HG03066 (cell line): ENCODE data around the gene CCDC71L.
"Not testable (repeated sequence)": the region's sequence is repeated elsewhere in the genome, so short reads cannot be mapped to it uniquely, and the experiment has no call there.

Experiments
- ATAC-seq: cut with Tn5 transposase; IDR thresholded peaks from one replicate; pipeline ENCODE4 v1.9.1; 2021; ENCODE audit warnings: low read depth; ENCODE audit not compliant: unreplicated experiment

The CCDC71L gene

DNA sequence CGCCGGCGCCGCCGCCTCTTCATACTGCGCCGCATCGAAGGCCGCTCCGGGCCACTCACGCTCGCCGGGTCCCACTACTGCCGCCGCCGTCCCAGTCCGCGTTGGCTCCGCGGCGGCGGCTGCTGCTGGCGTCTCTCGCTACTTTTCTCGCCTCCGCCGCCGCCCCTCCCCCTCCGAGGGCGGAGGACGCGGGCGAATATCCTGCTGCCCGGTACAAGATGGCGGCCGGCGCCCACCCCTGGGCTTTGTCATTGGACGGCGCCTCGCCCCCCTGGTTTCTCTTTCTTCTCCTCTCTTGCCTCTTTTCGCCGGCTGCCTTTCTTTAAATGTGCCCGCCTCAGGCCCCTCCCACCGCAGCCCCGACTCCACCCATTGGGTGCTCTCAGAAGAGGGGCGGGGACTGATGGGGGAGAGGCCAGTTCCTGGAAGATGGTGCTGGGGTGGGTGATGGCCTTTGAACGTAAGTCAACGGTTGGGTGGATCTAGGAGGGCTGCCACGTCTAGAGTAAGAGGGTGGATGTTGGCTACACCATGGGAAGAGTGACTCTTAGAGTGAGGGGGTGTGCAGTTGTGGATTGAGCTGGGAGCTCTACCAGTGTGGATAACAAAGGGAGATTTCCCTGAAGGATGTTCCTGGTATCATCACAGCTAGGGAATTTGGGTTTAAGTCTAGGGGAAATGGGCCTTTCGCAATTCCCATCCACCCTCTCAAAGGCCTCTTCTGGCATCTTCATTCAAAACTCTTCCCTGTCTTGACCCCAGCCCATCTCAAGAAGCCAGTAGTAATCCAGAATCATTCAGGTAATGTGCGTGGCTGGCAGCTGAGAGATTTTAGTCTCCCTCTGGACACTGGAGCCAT is at the start of gene CCDC71L:
Gene CCDC71L (minus strand): TSS at position 297 of the 859 bp plus-strand sequence. CDS start 262 bp downstream, at position 35.
- peak; percentile 63 for ATAC-seq

- not testable (repeated sequence) for ATAC-seq
Measured at GRCh38 chr7:106709604-106710003, 48.6 kb upstream of the CCDC71L start.

DNA sequence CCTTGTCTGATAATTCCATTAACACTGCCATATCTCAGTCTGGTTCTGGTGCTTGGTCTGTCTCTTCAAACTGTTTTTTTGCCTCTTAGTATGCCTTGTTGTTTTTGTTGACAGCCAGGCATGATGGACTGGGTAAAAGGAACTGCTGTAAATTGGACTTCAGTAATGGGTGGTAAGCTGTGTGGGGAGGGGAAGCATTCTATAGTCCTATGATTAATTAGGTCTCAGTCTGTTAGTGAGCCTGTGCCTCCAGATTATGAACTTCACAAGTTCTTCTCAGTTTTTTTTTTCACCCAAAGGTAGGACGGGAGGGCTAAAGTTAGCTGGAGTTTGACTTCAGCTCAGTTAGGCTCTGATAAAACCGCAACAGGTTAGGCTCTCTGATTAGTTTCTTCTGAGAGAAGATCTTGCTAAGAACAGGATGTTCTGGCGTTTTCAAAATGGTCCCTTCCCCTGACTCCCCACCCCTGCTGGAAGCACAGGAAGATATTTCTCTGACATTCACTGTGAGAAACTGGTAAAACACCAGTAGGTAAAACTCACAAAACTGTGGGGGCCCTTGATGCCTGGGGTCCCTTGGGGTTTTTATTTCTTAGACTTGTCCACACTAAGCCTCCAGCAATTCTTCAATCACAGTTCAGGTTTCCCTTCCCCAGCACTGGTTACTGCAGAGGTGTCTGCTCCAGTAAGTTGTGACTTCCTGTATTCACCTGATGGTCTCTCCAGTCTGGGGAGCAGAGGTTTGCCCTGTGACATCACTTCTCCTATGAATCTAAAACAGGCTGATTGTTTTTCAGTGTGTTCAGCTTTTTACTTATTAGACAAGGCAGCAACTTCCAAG is 43.3 kb upstream of the CCDC71L start:
- no peak for ATAC-seq

DNA sequence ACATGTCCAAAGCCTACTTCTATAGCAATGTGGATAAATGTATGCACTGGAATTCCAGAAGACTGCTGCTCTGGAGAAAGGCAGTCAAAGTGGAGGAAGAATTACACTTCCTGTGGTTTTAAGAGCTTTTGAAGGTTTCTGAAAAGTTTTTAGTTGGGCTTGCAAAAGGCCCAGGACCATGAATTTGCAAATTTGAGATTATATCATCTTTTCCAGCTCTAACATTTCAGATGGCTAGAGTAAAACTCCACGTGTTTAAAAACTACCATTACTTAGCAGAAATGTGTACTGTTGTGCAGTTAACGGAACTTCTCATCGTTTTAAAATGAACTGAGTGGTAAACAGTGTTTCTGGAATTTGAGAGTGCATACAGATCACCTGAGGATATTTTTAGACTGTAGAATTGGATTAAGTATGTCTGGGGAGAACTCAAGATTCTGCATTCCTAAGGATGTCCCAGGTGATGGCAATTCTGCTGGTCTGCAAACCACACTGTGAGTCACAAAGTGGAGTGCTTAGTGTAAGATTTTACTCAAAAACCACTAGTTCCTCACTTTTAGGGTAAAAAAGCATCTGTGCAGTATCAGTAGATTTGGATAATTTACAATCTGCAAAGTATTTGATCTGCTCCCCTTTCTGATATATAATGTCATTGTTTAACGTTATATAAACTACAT is 32.9 kb upstream of the CCDC71L start:
- ATAC-seq, result no peak

DNA sequence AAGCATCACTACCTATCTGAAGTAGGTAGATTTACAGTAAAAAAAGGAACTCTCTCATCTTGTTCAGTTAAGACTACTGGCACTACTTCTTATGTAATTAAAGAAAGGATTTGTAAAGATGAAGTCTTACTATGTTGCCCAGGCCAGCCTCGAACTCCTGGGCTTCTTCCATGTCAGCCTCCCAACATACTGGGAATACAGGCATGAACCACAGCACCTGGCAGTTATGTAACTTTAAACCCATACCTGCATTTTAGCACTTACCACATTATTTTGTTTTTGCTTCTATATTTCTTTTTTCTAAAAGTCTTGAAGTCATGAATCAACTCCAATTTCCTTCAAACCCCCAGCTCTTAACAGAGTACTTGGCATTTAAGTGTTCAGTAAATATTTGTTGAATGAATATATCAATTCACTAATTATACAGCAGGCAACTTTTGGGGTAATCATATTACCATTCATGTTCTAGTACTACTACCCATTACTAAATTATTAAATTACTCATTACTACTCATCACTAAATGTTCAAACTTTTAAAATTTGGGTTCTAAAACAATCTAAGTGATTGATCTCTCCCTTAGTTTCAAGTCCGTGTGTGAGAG is 31.6 kb upstream of the CCDC71L start:
- ATAC-seq, result no peak

DNA sequence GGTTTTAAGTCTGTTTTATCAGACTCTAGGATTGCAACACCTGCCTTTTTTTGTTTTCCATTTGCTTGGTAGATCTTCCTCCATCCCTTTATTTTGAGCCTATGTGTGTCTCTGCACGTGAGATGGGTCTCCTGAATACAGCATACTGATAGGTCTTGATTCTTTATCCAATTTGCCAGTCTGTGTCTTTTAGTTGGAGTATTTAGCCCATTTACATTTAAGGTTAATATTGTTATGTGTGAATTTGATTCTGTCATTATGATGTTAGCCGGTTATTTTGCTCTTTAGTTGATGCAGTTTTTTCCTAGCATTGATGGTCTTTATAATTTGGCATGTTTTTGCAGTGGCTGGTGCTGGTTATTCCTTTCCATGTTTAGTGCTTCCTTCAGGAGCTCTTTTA is 27.2 kb upstream of the CCDC71L start:
- not testable (repeated sequence) for ATAC-seq

GRCh38 chr7:106683941-106684340 is 23.0 kb upstream of the CCDC71L start:
- ATAC-seq, result no peak

GRCh38 chr7:106681815-106682495 is 21.0 kb upstream of the CCDC71L start:
- ATAC-seq, result no peak

GRCh38 chr7:106679153-106679931 is 18.4 kb upstream of the CCDC71L start:
- peak; percentile 50 for ATAC-seq

DNA sequence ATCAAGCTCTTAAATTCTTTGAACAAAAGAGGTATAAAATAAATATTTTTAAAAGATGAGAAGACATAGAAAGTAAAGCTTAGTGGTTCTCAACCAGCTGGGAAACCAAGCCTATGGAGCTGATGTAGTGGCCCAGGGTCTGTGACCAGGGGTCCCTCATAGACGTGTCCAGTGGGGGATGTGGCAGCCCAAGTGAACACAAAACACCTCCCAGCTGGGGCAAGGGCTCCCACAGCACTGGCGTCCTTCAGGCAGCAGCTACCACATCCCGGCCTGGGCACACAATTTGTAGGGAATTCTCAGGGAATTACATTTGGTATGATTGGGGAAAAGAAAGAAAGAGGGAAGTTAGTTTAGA is 17.8 kb upstream of the CCDC71L start:
- no peak for ATAC-seq

DNA sequence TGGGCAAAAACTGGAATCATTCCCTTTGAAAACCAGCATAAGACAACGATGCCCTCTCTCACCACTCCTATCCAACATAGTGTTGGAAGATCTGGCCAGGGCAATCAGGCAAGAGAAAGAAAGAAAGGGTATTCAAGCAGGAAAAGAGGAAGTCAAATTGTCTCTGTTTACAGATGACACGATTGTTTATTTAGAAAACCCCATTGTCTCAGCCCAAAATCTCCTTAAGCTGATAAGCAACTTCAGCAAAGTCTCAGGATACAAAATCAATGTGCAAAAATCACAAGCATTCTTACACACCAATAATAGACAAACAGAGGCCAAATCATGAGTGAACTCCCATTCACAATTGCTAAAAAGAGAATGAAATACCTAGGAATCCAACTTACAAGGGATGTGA is 15.5 kb upstream of the CCDC71L start:
- ATAC-seq, result not testable (repeated sequence)

DNA sequence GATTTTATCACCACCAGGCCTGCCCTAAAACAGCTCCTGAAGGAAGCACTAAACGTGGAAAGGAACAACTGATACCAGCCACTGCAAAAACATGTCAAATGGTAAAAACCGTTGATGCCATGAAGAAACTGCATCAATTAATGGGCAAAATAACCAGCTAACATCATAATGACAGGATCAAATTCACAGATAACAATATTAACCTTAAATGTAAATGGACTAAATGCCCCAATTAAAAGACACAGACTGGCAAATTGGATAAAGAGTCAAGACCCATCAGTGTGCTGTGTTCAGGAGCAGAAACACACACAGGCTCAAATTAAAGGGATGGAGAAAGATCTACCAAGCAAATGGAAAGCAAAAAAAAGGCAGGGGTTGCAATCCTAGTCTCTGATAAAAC is 12.7 kb upstream of the CCDC71L start:
- ATAC-seq, result not testable (repeated sequence)

DNA sequence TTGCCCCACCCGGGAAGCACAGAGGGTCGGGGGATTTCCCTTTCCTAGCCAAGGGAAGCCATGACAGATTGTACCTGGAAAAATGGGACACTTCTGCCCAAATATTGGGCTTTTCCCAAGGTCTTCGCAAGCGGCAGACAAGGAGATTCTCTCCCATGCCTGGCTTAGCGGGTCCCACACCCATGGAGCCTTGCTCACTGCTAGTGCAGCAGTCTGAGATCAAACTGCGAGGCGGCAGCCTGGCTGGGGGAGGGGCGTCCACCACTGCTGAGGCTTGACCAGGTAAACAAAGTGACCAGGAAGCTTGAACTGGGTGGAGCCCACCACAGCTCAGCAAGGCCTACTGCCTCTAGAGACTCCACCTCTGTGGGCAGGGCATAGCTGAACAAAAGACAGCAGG is 11.0 kb upstream of the CCDC71L start:
- not testable (repeated sequence) for ATAC-seq

DNA sequence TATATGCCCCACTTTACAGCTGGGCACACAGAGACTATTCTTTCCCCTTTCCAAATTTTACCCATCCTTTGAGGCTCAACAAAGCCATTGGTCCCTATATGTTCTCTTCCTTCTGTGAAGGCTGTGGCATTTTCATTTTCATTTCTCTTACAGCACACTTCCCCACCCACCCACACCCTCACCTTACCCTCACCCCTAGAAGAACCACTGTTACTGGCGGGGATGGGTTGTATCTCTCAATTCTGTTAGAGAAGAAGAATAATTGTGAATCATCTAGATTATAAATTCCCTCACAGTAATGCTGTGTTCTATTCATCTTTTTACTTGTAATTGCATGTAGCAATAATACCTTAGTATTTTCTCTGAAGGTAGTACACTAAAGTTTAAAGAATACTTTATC is 10.2 kb upstream of the CCDC71L start:
- no peak for ATAC-seq

- ATAC-seq, result no peak
Measured at GRCh38 chr7:106668861-106669524, 8.0 kb upstream of the CCDC71L start.

DNA sequence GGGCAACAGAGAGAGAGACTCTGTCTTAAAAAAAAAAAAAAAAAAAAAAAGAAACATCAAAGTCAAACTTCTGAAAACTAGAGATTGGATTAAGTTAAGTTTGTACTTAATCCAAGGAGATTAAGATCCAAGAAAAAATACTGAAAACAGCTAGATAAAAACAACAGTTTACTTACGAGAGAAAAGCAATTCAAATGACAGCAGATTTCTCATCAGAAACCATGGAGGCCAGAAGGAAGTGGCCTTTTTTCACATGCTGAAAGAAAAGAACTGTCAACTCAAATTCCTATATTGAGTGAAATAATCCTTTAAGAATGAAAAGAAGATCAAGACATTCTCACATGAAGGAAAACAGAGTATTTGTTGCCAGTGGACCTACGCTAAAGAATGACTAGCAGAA is 5.4 kb upstream of the CCDC71L start:
- ATAC-seq, result no peak

GRCh38 chr7:106664343-106664742 is 3.4 kb upstream of the CCDC71L start:
- ATAC-seq, result no peak

- ATAC-seq, result peak; percentile 66
Measured at GRCh38 chr7:106659963-106660861, 746 bp downstream of the CCDC71L start.
